Neural cell (in vitro differentiated cells): ENCODE data around the gene UQCR11.

Experiments
- CTCF ChIP-seq: fragments of 450-650 bp; IDR thresholded peaks from 2 replicates; pipeline ENCODE4 v1.5.1; 2014; ENCODE audit warnings: antibody characterized with exemption, mild to moderate bottlenecking, moderate library complexity; ENCODE audit not compliant: poor library complexity, severe bottlenecking
- EP300 ChIP-seq: fragments of 450-650 bp; conservative IDR thresholded peaks from 2 replicates; pipeline ENCODE4 v1.6.1; 2014; ENCODE audit warnings: antibody characterized with exemption, mild to moderate bottlenecking, moderate library complexity; ENCODE audit not compliant: poor library complexity, severe bottlenecking
- EZH2 ChIP-seq: fragments of 200-600, 300-800 bp; shearing (Covaris generic), sonication (generic); IDR thresholded peaks from 2 replicates; pipeline ENCODE4 v1.6.1; 2014; ENCODE audit warnings: antibody characterized with exemption, low read length, borderline replicate concordance, mild to moderate bottlenecking; ENCODE audit not compliant: insufficient read depth, poor library complexity, severe bottlenecking
- POLR2AphosphoS5 ChIP-seq: IDR thresholded peaks from 2 replicates; pipeline ENCODE4 v1.6.1; 2012
- SMC3 ChIP-seq: fragments of 450-650 bp; conservative IDR thresholded peaks from 2 replicates; pipeline ENCODE4 v1.6.1; 2014; ENCODE audit warnings: antibody characterized with exemption, mild to moderate bottlenecking, moderate library complexity; ENCODE audit not compliant: poor library complexity
- TAF1 ChIP-seq: IDR thresholded peaks from 2 replicates; pipeline ENCODE4 v1.6.1; 2012; ENCODE audit warnings: low read depth

GRCh38 chr19:1652471-1653299 lies 47.4 kb upstream of the UQCR11 start, which contains the start of gene TCF3:
- TF ChIP-seq POLR2AphosphoS5 (no peak), CTCF (peak; percentile 10), EZH2 (no peak), EP300 (peak; percentile 70), TAF1 (peak; percentile 58), SMC3 (peak; percentile 26)
